HG03139 (cell line): ENCODE data around the gene CYBA.

ENCODE experiments used
- ATAC-seq: cut with Tn5 transposase; IDR thresholded peaks from one replicate; pipeline ENCODE4 v1.9.1; 2021; ENCODE audit not compliant: unreplicated experiment

The CYBA gene

DNA sequence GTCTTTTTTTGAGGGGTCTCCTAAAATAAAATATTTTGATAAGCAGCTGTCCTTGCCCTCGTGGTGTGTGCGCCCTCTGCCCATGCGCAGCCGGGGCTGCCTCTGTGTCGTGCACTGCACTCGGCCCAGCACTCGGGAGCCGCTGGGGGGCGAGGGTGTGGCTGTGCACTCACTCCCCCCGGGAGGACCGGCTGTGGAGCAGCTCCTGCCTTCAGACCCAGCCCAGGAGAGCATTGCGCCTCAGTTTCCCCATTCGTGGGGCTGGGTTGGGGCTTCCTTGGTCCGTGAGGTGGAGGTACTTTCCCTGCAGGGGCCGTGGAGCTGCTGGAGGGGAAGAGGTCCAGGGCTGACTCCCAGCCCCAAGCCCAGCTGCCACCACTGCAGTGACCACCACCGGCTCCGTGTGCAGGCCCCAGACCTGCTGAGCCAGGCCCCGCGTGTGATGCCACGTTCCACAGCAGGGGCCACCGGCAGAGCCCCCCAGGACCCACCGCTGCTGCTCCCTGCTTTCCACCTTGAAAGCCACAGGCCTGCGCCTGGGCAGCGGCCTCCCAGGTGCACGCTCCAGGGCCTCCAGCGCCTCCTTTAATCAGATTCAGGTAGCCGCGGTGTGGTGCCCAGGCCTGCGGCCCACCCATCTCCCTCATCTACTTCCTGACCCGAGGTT is 18.8 kb downstream of the CYBA start:
- ATAC-seq = no peak

DNA sequence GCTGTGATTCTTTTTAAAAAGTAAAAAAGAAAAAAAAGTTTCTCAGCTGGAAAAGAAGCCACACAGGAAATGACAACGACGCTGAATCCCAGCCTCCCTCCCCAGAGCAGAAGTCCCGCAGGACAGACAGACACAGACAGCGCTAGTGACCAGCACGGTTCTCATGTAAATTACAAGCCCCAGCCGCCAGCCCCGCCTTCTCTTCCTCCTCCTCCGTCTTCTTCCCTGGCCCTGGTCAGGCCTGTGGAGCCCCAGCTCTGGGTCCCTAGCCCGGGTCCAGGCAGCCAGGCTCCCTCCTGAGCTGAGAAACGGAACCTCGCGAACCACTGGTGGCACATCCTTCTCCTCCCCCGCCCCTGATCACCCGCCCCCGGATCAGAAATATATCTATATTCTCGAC is 19.5 kb downstream of the CYBA start:
- no peak for ATAC-seq

DNA sequence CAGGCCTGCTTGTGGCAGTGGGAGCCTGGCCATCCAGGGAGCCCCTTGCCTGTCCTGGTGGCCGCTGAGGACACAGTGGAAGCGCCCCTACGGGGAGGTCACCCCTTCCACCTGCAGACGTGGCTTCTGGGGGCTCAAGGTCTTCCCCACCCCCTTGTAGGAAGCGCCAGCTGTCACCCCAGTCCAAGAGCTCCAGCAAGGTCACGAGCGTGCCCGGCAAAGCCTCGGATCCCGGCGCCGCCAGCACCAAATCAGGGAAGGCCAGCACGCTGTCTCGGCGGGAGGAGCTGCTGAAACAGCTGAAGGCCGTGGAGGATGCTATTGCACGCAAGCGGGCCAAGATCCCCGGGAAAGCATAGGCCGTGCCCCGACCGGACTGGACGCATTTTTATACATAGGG is 19.9 kb downstream of the CYBA start:
- no peak for ATAC-seq

DNA sequence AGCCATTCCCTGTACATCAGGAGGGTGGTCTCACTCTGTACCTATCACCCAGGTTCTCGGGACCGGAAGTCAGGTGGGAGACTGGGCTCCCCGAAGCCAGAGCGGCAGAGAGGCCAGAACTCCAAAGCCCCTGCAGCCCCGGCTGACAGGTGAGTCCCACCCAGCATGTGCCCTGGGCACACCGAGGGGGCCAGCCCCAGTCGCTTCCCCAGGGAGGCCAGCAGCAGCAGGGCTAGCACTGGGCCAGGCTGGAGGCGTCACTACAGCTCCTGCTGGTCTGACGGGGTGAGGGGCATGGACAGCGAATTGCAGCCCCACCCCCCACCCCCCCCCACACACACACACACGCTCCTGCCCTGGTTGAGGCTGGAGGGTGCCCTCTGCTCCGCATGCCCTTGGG is 20.4 kb downstream of the CYBA start:
- ATAC-seq = no peak

DNA sequence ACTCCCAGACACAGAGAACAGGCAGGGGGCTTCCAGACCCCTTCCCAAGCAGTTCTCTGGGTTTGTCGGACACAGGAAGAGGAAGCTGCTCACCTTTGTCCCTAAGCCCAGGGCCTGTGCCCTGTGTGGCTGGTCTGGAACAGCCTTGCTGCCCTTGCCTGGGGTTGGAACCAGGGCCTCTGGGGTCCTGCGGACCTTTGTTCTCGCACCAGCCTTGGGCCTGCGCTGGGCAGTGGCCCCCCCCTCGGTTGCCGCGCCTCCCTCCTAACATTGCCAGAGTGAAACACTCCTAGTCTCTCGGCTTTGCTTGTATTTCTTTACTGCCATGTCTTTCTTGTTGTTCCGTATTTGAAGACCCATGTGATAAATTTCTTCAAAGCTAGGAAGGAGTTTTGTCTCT is 21.0 kb downstream of the CYBA start:
- no peak for ATAC-seq

DNA sequence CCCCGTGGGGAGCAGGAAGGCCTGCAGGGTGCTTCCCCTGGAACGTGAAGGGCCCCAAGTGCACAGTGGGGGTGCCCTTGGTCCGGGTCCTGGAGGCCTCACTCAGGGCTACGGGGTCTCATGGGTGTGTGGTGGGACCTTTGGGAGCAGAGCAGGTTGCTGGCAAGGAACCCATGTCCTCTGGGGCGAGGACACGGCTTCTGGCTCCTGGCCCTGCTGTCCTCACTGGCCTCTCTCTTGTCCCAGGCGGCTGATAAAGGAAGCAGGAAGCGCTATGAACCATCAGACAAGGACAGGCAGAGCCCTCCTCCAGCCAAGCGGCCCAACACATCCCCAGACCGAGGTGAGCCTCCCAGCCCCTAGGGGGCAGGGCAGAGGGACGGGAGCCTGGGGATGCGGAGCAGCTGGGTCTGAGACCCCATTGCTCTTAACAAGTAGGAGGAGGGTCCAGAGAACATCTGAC is 22.3 kb downstream of the CYBA start:
- no peak for ATAC-seq

DNA sequence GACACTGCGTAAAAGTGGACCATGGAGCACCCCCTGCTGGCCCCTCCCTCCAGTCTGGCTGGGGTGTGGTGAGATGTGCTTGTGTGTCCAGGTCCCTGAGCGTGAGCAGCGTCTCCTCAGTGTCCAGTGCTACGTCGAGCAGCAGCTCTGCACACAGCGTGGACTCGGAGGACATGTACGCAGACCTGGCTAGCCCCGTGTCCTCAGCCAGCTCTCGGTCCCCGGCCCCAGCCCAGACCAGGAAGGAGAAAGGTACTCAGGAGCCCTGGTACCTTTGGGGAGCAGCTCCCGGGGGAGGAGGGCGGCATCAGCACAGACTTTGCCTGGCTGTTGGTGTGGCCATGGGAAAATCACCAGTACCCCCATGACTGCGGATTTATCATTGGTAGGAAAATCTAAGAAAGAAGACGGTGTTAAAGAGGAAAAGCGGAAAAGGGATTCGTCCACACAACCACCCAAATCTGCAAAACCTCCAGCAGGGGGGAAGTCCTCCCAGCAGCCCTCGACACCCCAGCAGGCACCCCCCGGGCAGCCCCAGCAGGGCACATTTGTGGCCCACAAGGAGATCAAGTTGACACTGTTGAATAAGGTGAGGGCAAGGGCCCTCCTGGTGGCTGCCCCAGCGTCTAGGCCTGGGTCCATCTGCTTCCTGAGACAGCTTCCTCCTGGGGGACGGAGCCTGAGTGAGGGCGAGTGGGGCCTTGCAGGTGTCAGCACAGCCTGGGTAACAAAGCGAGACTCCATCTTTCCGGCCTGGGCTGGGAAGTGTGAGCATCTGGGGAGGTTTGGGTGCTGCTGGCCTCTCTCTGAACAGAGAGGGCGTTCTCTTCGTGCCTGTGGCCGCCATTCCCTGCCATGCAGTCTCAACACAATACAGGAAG is 23.1 kb downstream of the CYBA start:
- no peak for ATAC-seq

DNA sequence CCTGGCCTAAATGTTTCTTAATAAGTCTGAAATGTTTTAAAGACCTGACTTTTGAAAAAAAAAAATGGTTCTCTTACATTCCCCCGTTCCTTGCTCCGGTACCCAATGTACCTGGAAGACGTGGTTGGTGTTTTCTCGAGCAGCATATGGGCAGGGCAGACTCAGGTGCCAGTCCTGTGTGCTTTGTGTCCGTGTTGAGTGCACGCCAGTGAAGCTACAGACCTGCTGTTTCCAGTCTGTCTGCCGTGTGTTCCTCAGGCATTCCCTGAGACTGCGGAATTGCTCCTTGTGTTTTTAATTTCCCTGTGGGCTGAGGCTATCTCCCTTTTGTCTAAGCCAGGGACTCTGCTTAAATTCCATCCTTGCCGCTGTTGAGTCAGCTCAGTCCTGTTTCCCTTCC is 24.2 kb downstream of the CYBA start:
- ATAC-seq = no peak

DNA sequence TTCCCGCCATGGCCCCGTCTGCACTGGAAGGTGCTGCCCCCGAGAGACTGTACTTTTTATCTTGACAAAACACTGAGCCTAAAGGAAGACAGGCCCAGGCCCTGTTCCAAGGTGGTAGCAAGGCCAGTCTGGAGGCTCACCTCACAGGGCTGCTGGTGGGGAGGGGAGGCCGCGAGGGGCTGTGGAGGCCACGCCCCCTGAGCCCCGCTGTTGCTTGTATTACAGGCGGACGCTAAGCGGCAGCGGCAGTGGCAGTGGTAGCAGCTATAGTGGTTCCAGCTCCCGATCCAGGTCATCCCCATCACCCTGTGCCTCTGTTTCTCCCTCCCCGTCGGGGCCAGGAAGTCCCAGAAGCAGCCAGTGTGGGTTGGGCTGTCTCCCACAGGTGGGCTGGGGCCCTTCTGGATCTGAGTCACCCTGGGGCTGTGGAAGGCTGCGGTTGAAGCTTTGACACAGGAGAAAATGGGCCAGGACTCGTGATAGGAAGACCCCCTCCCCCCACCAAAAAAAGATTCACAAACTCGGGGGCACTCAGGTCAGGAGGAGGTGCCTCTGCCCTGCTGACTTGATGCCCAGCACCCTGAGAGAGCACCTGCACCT is 25.8 kb downstream of the CYBA start:
- ATAC-seq = no peak

DNA sequence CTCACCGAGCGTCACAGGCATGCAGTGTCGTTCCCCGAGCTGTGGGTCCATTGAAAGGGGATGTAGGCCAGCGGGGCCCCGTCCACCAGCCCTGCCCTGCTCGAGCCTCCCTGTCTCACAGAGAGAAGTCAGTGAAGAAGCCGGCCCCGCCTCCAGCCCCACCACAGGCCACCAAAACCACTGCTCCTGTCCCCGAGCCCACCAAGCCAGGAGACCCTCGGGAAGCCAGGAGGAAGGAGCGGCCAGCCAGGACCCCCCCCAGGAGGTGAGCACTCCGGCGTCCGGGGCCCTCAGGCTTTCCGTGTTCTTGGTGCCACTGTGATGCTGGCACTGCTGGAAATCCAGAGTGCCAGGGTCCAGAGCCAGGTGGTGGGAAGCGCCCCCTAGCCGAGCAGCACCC is 26.4 kb downstream of the CYBA start:
- ATAC-seq = no peak

DNA sequence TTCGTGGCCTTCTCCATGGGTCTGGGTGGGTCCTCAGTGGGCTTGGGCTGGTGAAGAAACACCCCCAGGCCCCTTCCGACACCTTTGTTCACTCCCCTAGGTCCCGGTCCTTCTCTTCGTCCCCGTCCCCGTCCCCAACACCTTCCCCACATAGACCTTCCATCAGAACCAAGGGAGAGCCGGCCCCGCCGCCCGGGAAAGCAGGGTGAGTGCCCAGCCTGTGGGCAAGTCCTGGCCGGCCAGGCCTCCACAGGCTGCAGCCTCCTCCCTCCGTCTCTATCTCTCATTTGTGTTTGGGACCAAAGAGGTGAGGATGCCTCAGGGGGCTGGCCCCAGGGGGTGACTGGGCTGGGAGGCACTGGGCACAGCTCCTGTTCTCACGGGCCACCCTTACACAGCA is 27.0 kb downstream of the CYBA start:
- ATAC-seq = no peak

DNA sequence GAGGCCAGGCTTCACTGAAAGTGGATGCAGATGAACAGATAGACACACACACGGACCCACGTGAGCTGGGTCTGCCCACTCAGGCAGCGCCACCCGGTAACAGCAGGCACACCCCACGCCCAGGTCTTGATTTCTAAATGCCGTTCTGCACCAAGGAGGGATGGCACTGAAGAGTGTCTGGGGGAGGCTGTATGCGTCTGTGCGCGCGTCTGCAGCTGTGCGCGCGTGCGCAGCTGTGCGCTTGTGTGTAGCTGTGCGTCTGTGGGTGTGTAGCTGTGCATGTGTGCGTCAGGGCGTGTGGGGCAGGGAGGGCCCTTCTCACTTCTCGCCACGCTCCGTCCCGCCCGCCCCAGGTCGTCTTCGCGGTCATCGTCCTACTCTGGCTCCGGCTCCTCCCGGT is 28.0 kb downstream of the CYBA start:
- ATAC-seq = no peak

DNA sequence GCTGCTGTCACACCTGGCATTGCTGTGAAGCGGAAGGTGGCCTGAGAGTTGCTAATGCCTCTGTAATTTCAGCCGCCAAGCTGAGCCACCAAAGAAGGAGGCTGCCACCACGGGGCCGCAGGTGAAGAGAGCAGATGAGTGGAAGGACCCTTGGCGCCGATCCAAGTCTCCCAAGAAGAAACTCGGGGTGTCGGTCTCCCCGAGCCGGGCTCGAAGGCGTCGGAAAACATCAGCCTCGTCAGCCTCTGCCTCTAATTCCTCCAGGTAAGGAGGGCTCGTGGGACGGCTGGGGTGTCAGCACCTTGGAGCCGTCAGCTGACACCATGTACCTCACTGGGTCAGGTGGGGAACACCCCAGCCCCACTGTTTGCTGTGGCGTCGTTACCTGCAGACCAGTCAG is 28.7 kb downstream of the CYBA start:
- ATAC-seq = no peak

DNA sequence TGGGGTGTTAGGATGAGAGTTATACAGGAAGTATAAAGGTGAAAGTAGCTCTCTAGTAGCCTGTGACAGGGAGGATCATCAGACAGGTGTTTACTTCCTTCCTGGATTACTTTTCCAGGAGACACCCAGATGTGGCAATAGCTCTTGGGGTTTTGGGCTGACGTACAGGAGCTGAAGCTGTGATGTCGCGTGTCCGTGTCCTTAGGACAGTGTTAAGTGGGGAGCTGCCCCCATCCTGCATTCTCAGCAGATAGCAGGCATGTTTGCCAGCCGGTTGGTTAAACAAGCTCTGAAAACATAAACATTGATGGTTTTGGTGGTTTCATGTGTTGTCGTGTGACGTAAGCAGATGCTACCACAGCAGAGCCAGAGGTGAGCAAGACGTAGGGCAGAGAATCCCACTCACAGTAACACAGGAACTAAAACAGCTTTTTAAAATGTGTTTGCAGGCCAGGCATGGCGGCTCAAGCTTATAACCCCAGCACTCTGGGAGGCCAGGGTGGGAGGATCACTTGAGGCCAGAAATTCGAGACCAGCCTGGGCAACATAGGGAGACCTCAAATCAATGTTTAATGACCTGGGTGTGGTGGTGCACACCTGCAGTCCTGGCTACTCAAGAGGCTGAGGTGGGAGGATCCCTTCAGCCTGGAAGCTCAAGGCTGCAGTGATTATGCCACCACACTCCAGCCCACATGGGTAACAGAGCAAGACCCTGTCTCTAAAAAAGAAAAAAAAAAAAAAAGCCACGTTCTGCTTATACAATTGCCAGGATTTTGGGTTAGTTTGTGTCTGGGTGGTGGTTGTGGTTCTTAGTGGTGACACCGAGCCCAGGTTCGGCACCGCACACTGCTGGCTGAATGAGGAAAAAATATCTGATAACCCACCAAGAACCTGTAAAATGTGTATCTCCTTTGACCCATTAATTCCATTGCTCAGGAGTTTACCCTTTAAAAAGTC is 30.7 kb downstream of the CYBA start:
- no peak for ATAC-seq

DNA sequence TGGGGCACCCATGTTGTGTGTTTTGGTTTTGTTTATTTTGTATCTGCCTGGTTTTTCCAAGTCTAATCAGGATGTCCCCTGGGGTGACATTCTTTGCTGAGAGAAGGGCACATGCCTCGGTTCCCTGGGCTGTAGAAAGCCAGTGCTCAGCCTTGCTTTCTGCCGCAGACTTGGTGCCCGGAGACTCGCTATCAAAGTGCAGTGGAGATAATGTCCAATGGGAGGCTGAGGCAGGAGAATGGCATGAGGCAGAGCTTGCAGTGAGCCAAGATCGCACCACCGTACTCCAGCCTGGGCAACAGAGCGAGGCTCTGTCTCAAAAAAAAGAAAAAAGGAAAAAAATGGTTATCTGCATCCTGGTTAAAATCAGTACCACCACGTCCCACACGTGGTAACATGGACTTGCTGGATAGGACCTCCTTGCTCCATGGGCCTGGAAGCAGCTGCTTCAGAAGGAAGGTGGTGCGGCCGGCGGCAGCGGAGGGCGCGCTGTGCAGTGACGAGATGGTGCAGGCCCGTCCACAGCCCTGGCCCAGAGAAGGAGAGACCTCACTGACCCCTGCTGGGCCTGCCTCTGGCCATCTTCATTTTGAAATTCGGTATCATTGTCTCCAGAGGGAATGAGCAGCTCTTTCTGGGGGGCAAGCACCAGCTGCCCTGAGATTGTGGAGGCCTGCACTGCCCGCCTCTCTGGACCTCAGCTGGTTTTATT is 31.7 kb downstream of the CYBA start:
- ATAC-seq = no peak

DNA sequence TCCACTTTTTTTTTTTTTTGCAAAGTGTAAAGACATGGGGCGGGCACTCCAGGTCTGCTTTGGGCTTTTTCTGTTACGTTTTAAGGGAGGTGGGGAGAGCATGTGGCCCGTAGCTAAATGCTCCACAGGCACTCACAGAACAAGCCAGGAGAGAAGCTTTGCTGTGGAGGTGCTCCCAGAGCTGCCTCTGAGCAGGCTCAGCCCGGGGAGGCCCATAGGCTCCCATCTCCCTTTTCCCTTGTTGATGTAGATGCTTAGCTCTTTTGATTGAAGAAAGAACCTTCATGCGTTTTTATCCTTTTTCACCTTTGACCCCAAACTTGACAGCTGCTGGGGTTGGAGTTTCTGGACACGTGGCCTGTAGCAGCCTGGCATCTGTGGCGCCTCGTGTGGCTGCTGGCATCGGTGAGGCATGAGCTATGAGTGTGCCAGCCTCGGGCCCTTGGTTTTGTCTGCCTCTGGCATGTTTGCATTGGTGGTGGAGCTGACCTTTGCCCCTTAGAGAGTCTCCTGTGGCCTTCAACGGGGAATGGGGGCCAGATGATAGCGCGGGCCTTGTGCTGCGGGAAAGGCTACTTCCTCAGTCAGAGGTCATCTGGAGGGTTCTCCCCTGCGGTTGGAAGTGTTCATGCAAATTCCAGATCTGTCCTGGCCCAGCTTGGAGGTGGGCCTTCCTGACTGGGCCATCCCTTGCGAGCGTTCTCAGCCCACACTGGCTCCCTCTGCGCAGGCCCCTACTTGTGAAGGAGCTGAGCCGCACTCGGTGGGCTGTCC is 32.5 kb downstream of the CYBA start:
- ATAC-seq = no peak

DNA sequence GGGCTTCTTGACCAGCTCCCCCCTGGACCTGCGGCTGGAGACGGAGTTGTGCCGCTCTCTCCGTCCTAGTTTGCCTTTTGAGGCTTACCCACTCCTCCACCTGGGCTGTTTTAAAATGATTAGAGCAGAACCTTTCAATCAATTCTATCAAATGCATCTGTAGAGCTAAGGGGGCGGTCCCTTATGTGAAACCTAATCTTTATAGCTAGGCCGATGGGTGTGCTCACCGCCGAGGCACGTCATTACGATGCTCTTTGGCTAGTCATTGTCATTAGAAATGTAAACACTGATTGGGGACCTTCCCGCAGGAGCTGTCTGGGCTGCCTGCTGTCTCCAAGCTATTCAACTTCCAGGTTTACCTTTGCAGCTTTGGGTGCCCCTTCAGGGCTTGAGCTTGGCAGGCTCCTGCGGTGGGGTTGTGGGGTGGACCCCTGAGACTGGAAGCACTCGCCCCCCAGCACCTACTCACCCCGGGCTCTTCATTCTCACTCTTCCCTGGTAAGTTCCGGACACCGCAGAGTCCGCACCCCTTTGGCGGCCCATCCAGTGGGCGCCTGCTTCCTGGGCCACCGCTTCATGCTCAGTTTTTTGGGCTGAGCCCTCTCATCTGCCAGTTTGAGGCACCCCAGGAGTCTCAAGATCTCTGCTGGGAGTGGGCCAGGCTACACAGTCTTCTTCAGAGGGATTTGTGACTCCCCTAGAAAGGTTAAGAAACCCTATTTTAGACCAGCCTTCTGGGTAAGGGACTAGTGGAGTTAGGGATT is 33.4 kb downstream of the CYBA start:
- no peak for ATAC-seq

DNA sequence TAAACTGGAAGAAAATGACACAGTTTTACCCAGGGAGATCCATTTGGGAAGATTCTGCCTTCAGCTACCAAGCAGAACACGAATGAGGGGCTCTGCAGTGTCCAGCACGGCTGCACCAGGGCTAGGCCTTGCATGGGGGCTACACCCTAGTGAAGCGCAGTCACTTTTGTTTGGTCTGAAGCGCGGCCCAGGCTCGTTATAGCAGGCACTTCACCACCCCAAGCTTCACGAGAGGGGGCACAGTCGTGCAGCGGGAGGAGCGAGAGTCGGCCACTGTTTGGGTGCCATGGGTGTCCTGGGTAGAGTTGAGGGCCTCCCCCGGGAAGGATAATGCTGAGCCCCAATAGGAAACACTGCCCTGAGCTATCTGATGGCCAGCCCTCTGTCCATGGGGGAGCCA is 34.1 kb downstream of the CYBA start:
- no peak for ATAC-seq

DNA sequence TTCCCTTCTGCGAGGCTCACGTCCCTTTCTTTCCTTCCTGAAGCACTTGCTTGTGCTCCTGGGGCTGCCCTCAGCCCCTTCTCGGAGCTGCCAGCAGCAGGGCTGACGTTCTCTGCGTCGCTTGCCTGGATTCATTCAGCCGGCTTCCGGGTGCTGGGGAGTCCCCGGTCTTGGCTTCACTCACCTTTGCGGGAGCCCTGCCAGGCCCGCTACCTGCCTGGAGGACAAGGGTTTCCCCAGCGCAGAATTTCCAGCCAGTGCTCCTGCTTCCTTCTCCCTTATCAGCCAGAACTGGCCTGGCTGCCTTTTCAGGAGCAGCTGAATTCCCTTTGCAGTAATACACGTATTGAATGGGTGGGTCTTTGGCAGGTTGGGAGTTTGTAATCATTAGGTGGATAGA is 34.5 kb downstream of the CYBA start:
- no peak for ATAC-seq
